Stimulated activated naive CD4-positive, alpha-beta T cell treated with Interleukin-2 at 50 U/mL for 16 hours (primary cell): ENCODE results near the gene RNU1-4.
"Not testable (repeated sequence)": the region's sequence is repeated elsewhere in the genome, so short reads cannot be mapped to it uniquely, and the experiment has no call there.

Experiments
- DNase-seq: peaks from one replicate; lab custom pipeline; 2025; lab: John Stamatoyannopoulos, UW

The RNU1-4 gene

DNA sequence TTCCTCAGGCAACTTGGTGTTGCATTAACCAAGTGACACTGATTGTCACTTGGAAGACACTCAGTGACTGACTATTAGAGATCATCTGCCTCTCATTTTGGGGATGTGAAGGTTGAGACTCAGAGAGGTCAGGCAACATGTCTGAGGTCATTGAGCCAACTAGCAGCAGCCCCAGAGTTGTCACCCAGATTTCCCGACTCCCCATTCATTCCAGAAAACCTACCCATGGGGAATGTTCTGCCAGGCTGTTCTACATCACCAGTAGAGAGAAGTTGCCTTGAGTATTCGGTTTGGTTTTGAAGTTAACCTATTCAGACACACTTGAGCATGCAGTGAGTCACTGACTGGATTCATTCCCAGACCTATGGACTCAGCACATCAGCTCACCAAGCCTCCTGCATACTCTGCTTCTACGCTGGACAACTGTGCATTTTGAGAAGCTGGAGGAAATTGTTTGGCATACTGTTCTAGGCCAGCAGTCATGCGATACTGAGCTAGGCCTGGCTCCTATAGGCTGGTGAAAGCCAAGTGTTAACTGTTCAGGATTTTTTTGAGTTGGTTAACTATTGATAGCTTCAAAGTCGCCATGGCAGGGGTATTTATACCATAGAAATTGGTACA is 29.9 kb downstream of the RNU1-4 start:
- DNase-seq, result not testable (repeated sequence)

DNA sequence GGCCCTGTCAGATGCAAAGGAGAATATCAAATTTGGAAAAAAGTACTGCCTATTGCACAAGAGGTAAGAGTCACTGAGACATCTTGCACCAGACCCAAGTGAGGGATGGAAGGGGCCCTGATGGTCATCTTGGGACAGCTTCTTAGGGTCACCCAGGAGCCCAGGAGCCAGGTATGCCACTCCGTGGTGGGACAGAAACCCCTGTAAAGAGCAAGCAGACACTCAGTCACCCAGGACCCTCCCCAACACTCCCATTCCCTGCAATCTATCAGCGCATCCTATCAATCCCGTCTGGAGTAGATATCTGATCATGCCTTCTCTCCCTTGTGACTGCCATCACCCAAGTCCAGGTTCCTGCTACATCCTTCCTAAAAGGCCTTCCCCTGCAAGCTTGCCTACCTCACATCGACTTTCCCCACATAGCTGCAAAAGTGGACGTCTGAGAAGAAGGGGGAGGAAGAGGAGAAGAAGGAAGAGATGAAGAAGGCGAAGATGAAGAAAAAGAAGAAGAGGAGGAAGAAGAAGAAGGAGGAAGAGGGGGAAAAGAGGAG is 30.7 kb downstream of the RNU1-4 start:
- DNase-seq, result not testable (repeated sequence)

DNA sequence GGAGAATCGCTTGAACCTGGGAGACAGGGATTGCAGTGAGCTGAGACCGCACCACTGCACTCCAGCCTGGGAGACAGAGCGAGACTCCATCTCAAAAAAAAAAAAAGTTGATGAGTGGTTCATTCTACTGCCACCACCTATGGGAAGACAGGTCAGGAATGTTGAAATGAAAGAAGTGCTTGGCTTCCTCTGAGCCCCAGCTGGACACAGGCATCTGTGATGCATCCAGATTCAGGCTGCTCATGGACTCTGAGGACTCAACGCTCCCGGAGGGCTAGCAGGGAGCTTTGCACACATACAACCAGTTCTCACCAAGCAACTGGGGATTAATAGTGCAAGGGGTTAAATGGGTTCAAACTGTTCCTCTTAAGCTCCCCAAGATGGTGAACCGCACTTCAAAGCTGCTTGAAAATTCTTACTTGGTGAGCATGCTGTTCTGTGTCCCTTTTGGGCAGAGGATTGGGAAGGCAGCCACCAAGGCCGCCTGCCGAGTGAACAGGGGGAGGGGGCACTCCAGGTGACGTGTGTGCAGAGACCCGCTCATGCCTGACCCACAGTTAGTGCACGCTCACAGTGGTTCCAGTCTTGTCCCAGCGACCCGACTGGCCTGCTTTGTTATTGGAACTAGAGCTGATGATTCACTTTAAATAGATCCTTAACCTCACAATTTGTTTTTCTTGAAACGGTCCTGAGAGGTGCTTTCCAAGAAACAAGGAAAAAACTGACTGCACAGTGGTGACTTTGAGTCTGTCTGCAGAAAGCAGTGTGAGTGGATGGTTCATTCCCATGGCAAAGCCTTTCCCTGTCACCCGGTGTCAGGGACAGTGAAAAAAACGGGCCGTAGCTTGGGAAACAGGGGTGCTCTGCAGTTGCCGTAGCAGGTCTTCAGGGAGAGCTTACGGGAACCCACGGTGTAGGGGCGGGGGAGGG is 32.2 kb downstream of the RNU1-4 start:
- not testable (repeated sequence) for DNase-seq

DNA sequence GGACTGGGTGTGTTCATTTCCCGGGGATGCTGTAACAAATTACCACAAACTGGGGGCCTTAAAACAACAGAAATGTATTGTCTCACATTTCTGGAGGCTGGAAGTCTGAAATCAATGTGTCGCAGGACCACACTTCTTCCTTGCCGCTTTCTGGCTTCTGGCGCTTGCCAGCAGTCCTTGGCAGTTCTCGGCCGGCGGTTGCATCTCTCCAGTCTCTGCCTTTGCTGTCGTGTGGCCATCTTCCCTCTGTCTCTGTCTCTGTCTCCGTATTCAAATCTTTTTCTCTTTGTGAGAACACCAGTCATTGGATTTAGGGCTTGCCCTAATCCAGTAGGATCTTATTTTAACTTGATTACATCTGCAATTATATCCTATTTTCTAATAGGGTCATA is 32.9 kb downstream of the RNU1-4 start:
- not testable (repeated sequence) for DNase-seq

DNA sequence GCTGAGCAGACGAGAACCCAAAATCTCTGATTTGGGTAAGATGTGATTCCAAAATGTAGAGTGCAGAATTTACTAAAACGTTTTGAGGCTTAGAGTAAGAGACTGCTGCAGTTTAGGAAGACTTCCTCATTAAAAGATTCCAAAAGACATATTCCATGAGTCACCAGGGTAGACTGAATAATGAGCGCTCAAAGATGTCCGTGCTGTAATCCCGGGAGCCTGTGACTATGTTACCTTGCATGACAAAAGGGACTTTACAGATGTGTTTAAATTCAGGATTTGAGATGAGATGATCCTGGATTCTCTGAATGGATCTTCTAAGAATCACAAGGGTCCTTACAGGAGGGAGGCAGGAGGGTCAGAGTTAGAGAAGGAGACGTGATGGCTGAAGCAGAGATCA is 33.4 kb downstream of the RNU1-4 start:
- not testable (repeated sequence) for DNase-seq

DNA sequence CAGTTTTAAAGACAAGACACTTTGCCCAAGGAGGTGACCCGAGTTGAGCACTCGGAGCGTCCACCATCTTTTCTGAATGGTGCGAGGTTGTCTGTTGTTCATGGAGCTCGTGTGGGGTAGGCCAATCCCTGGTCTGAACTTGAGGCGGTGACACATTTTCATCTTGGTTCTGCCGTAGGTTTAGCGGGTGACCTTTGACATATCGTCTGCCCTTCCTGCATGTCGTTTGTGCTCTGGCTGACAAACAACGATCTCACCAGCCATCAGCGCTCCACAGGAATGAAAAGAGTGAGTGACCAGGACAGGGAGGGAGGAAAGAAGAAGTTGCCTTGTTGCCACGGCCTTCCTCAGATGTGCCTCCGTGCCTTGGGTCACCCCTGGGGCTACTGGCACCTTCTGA is 34.5 kb downstream of the RNU1-4 start:
- DNase-seq, result not testable (repeated sequence)

DNA sequence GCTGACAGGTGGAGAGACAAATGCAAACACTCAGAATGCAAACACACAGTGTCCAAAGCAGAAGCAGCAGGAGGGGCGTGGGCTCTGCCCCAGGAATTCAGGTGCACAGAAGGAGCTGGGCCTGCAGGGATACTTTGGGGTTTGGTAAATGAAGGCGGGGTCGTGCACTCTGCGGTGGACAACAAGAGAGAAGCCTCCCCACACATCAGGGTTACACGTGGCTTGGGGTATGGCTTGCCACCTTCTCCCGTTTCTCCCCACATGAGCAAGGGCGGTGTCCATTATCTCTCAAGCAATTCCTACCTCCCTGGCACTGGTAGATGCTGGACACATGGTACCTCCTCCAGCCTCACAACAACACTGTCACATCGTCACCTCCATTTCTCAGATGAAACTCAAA is 35.0 kb downstream of the RNU1-4 start:
- not testable (repeated sequence) for DNase-seq

DNA sequence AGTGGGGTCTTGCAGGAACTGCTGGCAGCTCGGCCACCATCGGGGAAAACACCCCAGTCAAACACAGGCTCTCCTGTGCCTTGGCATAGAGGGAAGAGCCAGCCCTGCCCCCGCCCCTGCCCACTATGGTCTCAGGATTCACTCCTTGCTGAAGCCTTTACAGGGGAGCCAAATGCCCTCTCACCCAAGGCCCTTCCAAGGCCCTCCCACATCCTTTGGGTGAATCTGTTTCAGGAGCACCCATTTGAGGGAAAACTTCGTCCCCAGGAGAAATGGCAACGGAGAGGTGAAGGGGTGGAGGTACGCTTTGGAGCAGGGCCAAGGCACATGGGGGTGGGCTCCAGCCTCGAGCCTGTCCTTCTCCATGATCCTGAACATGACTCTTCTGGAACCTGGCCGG is 35.9 kb downstream of the RNU1-4 start:
- DNase-seq, result not testable (repeated sequence)

DNA sequence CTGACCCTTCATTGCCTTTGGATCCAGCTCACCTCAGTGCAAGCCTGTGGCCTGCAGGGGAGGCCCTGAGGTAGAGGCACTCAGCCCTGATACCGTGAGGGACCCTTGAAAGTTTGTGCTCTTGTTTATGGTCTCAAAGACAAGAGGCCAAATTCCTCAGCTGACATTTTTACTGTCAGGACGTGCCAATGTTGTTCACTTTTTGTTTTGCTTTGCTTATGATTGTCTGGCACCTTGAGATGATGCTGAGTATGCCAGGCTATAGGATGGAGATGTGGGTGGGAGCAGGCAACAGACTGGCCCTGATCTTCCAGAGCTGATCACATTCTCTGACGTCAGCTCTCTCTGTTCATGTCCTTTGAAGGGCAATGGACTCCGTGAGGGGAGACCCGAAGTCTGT is 36.5 kb downstream of the RNU1-4 start:
- DNase-seq, result not testable (repeated sequence)

DNA sequence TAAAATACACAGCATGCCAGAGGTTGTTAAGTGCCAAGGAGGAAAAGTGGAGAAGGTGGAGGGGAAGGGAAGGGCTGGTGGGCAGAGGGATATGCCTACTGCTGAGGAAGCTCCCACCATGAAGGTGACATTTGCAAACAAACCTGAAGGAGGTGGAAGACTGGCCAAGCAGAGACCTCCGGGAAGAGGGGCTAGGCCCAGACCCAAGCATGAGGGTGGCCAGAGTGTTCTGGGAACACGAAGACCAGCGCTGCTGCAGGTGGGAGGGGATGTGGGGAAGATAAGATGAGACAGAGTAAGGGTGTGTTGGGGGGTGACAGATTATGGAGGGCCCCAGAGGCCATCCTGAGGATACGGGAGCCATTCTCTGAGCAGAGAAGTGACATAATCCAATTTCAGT is 37.5 kb downstream of the RNU1-4 start:
- DNase-seq, result not testable (repeated sequence)

DNA sequence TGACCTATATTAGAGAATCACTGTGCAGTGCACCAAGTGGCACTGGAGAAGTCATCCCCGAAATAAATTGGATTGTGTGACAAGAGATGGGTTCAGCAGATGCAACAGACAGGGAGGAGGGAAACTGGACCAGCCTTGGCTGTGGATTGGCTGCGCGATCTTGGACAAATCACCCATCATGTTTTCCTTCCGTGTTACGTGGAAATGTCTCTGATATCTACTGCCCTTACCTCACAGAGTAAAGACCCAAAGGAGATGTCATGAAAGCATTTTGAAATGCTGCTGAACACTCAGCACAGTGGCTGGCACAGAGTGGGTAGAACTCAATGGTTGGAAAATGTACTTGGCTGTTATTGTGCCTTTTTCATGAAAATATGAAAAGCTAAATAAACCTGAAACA is 39.2 kb downstream of the RNU1-4 start:
- DNase-seq, result not testable (repeated sequence)

DNA sequence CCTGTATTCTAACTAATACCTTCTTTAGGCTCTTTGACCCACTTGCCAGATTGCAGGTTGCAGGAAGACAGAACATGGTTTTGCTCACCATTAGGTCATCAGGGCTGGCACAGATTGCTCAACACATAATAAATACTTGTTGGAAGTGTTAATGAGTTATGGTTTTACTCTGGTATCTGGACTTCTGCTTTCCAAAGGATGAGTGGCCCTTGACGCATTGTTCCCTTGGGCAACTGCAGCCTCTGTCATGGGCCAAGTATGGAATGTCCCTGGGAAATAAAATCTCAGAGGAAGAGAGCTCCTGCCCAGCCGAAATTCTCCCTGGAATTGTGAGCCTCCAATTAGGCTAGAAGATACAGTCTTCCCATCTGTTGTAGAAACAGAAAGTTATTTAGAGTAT is 40.7 kb downstream of the RNU1-4 start:
- DNase-seq, result not testable (repeated sequence)

DNA sequence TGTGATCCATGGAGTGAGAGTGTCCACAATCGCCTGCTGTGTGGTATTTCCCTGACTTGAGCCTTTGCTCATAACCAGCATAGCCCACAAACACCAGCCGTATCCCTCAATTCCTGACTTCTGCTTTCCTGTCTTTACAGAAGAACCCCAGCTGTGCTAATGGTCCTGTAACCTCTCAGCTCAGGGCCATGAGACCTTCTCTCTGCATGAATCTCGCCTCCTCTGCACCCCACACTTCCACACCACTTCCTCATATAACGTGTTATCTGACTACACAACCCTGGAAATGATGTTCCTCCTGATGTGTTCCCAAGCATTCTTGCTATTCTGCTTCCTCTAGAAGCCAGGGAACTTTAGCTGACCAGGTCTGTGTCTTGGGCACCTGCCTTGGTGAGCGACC is 41.3 kb downstream of the RNU1-4 start:
- not testable (repeated sequence) for DNase-seq

DNA sequence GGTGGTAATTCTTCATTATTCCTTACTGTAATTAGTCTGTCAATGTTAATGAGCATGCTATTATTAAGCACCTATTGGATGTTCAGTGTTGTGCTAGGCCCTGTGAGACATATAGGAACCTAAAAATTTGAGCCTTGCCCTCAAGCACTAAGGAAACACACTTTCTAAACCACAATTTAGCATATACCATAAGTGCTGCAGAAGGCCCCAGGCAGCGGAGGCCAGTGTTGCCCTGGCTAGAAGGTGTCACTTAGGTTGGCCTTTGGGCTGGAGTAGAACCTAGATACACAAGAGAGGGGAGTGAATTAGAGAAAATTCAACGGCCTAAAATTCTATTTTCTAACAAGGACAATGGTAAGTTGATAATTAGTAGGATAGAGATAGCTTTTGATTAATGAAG is 44.6 kb downstream of the RNU1-4 start:
- not testable (repeated sequence) for DNase-seq

DNA sequence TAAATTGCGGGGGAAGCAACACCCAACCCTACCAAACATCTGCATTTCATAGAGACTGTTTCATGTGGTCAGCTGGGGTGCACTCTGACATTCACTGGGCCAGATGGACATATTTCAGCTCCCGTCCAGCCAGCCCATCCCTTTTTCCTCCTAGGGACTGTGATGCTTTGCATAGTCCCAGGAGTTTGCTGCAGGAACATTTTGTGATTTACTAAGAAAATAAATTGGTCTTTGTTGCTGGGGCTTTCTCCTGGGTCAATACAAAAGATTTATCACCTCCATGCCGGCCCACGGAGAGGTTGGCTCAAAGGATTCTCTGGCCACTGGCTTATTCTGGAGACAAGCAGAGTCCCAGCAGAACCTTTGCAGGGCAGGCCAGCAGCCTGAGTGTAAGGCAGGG is 46.0 kb downstream of the RNU1-4 start:
- not testable (repeated sequence) for DNase-seq

DNA sequence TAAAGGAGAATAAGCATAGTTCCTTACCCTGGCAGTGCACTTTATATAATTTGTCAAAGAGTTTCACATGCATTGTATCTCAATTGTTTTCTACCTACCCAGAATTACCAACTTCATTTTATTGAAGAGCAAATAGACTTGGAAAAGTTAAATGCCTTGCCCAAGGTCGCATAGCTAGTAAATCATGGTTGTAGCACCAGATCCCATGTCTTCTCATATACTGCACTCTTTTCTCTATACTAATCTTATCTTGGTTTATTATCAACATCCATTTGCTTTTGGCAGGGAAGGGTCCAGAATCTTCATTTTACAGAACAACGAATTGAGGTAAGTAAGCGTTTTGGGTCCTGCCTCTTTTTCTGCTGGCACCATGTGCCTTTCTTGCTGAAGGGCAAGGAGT is 46.9 kb downstream of the RNU1-4 start:
- not testable (repeated sequence) for DNase-seq

DNA sequence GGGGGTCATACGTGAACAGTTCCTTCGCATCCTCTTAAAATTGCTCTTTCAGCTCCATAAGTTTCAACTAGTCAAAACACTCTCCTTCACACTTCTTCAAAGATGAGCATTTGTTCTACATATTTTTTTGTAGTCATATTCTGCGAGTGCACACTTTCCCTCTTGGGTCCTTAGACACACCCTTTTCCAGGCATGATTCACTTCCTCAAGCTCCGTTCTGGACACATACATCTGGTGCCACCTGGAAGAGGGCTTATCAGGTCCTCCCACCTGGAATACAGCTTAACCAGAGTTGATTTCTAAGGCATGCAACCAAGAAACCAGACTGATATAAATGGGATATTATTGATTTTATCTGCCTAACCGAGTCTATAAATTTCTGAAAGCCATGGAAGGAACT is 47.4 kb downstream of the RNU1-4 start:
- DNase-seq, result not testable (repeated sequence)
